Fibroblast of lung (primary cell): Measurements from ENCODE around the gene LRMDA.

ENCODE experiments used
- CTCF ChIP-seq, 2 donors: IDR thresholded peaks in 1 of 2; conservative IDR thresholded peaks in 1 of 2; 1 replicate in 1 of 2; 2 replicates in 1 of 2; pipeline ENCODE4 v1.5.1; 2011 to 2012; ENCODE audit warnings: low read length in 2 of 2, control low read depth in 1 of 2, inconsistent platforms in 1 of 2, low read depth in 1 of 2, mild to moderate bottlenecking in 1 of 2
- EZH2 ChIP-seq: IDR thresholded peaks from 2 replicates; pipeline ENCODE4 v1.5.1; 2012; ENCODE audit warnings: low read length, control low read depth, mild to moderate bottlenecking; ENCODE audit errors: missing control alignments

- no peak for TF ChIP-seq CTCF (conservative IDR thresholded peaks at IDR 0.05 in 1 of 2, IDR thresholded peaks at IDR 0.05 in 1 of 2; ENCODE audit: low read depth in 1 of 2, low read length in 2 of 2)
- TF ChIP-seq EZH2: no peak
These were observed 585.8 kb downstream of the LRMDA start for GRCh38 chr10:76017026-76017732.
